Heart right ventricle (tissue), 16 donors: ENCODE results near the gene FKBP15. TPM values are rescaled to one million over a fixed set of nuclear protein-coding genes. Genes with fewer than 3 reads are reported as not detected.
"Not testable (repeated sequence)": the region's sequence is repeated elsewhere in the genome, so short reads cannot be mapped to it uniquely, and the experiment has no call there.

Experiments
- ATAC-seq, 8 donors: fragments of 200-7000 bp; cut with Tn5 transposase; one replicate each; pipeline ENCODE4 v1.9.1; 2020; ENCODE audit warnings: mild to moderate bottlenecking in 8 of 8, moderate library complexity in 8 of 8, moderate number of reproducible peaks in 1 of 8
- DNase-seq, 2 donors: peaks; one replicate each; pipeline ENCODE4 v3.0.0-alpha.2; 2020
- H3K27ac ChIP-seq, 10 donors: fragments of 200-600 bp; sonication (generic) in 2 of 10; one replicate each; pipeline versions ENCODE4 v1.5.0 to v1.8.0; 2020 to 2022; ENCODE audit warnings: mild to moderate bottlenecking in 3 of 10
- H3K27me3 ChIP-seq, 7 donors: fragments of 200-600 bp; one replicate each; pipeline ENCODE4 v1.8.0; 2021 to 2022; ENCODE audit warnings: mild to moderate bottlenecking in 2 of 7
- H3K36me3 ChIP-seq, 9 donors: fragments of 200-600 bp; sonication (generic) in 1 of 9; one replicate each; pipeline versions ENCODE4 v1.5.0 to v1.8.0; 2020 to 2022; ENCODE audit warnings: mild to moderate bottlenecking in 2 of 9
- H3K4me1 ChIP-seq, 9 donors: fragments of 200-600 bp; sonication (generic) in 1 of 9; one replicate each; pipeline versions ENCODE4 v1.5.0 to v1.8.0; 2020 to 2022; ENCODE audit warnings: mild to moderate bottlenecking in 4 of 9
- H3K4me3 ChIP-seq, 10 donors: fragments of 200-600 bp; sonication (generic) in 2 of 10; one replicate each; pipeline versions ENCODE4 v1.5.0 to v1.8.0; 2020 to 2022; ENCODE audit warnings: mild to moderate bottlenecking in 7 of 10, moderate library complexity in 2 of 10
- H3K9me3 ChIP-seq, 11 donors: fragments of 200-600 bp in 10 of 11; sonication (generic) in 2 of 11; one replicate each; pipeline versions ENCODE4 v1.5.0 to v1.8.0; 2013 to 2022; ENCODE audit warnings: mild to moderate bottlenecking in 2 of 11, control low read depth in 1 of 11, moderate library complexity in 1 of 11
- CTCF ChIP-seq, 9 donors: fragments of 200-600 bp; sonication (generic) in 2 of 9; IDR thresholded peaks; one replicate each; pipeline versions ENCODE4 v1.5.0 to v1.8.0; 2021 to 2022; ENCODE audit warnings: antibody characterized with exemption in 9 of 9, mild to moderate bottlenecking in 5 of 9, moderate library complexity in 1 of 9
- WGBS, 2 donors: extraction: QIAGEN DNeasy Blood & Tissue Kit; methylation state at CpG; one replicate each; pipeline ENCODE4 v1.1.7; 2013; ENCODE audit warnings: inconsistent platforms in 1 of 2; 5-methylcytosine and 5-hydroxymethylcytosine counted together
- intact Hi-C, 10 donors: fragments of 100-400 bp; cut with DNase I; formaldehyde crosslinking; loops; one replicate each; pipeline versions ENCODE4 v1.11.1 to v1.14.2; 2022
- polyA plus RNA-seq, 2 donors: library from polyadenylated mRNA; stranded (reverse); fragments of 200-250 nt; gene quantifications; one replicate each; pipeline ENCODE4 v1.2.3, GENCODE V29; 2013
- total RNA-seq, 10 donors: library from RNA; stranded (reverse); fragmentation: NEBNext Ultra II Directional in 3 of 10; extraction: Animal tissue kit (Norgen Biotek cat#: 25700) in 3 of 10; gene quantifications; one replicate each; pipeline versions ENCODE4 v1.2.1 to v1.2.4, GENCODE V29; 2021 to 2023
- donor health status: Arrhythmogenic right ventricular cardiomyopathy.
- donor health status: ischemic (EF 13 %, LVEDD 7.1; RV severe dilation, severe dysfunction).
- donor health status: healthy with polysubstance abuse.
- donor health status: DM: no; HTN: yes; CAD: no.
- donor health status: DM: no; HTN: no; CAD: no.
- donor health status: ischemic (EF 25% LVEDD 6.9; RV normal size, moderate dysfunction).
- donor health status: ischemic (EF 25% LVEDD 5.7; RV mildly dilated, moderate dysfunction).
- donor health status: healthy.
- donor health status: DM: yes; HTN: yes; CAD: no.
- donor health status: Ischemic cardiomyopathy.
- donor health status: ischemic (EF 35%, LVEDD 5.7; RV mildly dilated, moderate dysfunction).
- donor health status: nonischemic (EF 11% LVEDD 7.7; RV severe dilation, severe dysfunction).
- donor health status: DM: yes; HTN: yes; CAD: no.
- donor health status: PGD.
- donor health status: ischemic (EF 29% LVEDD 5.4; RV normal size, mild dysfunction).
- donor health status: nonischemic (EF 23%, LVEDD 6.1; RV moderate dilation, normal function).

Gene FKBP15
- total and polyA plus RNA-seq, 12 donors = 10.7 to 27.9 (median 19.8) TPM

DNA sequence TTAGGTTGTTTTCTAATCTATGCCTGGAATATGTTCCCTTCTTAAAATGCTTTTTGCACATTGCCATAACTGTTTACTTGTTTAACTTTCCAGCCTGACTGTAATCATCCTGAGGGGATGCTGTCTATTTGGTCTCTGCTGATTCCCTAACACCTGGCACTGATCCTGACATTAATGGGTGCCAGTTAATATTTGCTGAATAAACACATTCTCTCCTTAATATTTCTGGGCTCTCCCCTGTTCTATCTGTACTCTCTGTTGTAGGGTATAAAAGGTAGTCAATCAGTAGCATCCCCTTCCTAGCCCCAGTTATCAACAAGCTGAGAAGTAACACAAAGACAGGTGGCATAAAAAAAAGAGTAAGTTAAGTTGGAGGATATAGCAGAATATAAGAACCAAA, 91.6 kb downstream of the FKBP15 start:
- Histone ChIP-seq H3K27me3 (peaks cover 0 to 37% (median 13%) of the 10 kb centered on the region in 7 donors), H3K4me1 (peaks cover 0 to 20% (median 0%) of the 10 kb centered on the region in 9 donors), H3K36me3 (no peaks in the 10 kb centered on the region), H3K27ac (no peak overlapping the region), H3K9me3 (no peaks in the 10 kb centered on the region), H3K4me3 (no peak overlapping the region)
- DNase-seq (no peak), ATAC-seq (no peak)
- intact Hi-C loops = no loop called here
- no peak for TF ChIP-seq CTCF (IDR thresholded peaks at IDR 0.05)

DNA sequence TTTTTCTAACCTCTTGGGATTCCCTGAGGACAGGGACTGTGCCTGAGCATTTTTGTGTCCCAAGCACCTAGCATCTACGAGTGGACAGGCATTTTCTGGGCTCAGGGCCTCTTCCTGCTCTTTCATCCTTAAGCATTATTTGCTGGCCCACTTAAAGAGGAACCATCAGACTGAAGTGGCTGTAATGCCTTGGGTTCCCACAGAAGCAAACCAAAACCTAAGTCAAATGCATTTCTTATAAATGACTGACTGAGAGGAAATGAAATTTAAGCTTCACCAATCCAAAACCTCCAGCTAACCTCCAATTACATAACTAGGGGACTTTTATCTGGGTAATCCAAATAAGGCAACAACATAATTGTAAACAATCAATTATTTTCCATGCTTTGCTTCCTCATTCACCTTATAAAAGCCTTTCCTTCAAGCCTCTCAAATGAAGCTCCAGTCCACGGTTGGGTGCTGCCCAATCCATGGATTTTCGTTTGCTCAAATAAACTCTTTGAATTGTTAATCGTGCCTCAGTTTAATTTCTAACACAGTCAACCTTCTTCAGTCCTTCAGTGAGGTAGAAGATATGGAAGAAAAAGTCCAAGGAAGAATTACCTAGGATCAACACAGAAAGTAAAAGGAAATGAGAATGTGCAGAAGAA, 95.6 kb downstream of the FKBP15 start:
- intact Hi-C loops = no loop called here

DNA sequence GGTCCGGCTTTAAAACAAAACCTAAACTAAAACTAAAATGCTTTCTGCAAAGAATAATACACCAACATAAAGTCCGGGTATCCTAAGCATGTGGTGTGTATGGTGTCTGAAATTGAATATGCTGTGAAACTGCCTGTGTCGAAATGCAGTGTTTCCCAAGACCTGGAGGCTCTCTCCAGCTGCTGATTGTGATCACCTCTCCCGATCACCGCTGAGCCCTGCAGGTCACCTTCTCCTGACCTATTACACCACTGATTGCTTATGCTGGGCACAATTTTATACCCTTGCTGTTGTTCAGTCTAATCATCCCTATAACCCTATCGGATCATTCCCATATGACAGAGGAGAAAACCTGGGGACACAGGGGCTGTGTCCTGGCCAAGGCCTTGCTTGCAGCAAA, 102.2 kb downstream of the FKBP15 start:
- DNase-seq, ATAC-seq, intact Hi-C loops, H3K9me3 ChIP-seq, H3K27ac ChIP-seq, H3K36me3 ChIP-seq, H3K4me1 ChIP-seq, H3K27me3 ChIP-seq, H3K4me3 ChIP-seq: not testable (repeated sequence)
- WGBS, 2 donors = no CpG with 5 or more reads among the region's 6 CpGs

More for the DNA sequence above, 95.6 kb downstream of the FKBP15 start:
- no peak for ATAC-seq
- no peak for TF ChIP-seq CTCF (IDR thresholded peaks at IDR 0.05)
- WGBS, 2 donors = 76 to 80% methylated on average over 4 of the region's 4 CpGs
- peaks cover 0 to 9% (median 0%) of the 10 kb centered on the region in 9 donors for H3K4me1 ChIP-seq
- no peak for DNase-seq
- no peaks in the 10 kb centered on the region for H3K36me3 ChIP-seq
- no peaks in the 10 kb centered on the region for H3K9me3 ChIP-seq
- H3K27ac ChIP-seq = peak overlapping the region in 1 of 10 donors; percentile 58
- no peak overlapping the region for H3K4me3 ChIP-seq
- H3K27me3 ChIP-seq = peaks cover 0 to 37% (median 9%) of the 10 kb centered on the region in 7 donors

Other genes with a start within 250 kb of the FKBP15 start
- gene ZNF883, start 209.1 kb downstream of the FKBP15 start, total RNA-seq = 1 to 10 TPM; 2.9 to 9.7 (median 5.1) TPM
- 1 to 10 TPM in 1 of 2 donors, under 1 TPM in 1; 0.68 to 1.8 TPM for gene ZNF883, start 209.1 kb downstream of the FKBP15 start, polyA plus RNA-seq
- 1 to 10 TPM in 9 of 10 donors, under 1 TPM in 1; 0.67 to 2.3 (median 1.6) TPM for gene ZFP37, start 164.6 kb downstream of the FKBP15 start, total RNA-seq
- gene ZFP37, start 164.6 kb downstream of the FKBP15 start, polyA plus RNA-seq = under 1 TPM; 0.51 to 0.80 TPM
- 10 to 100 TPM in 5 of 10 donors, 1 to 10 TPM in 5; 6.8 to 19.3 (median 10.2) TPM for gene SLC31A2, start 70.3 kb downstream of the FKBP15 start, total RNA-seq
- 10 to 100 TPM in 1 of 2 donors, 1 to 10 TPM in 1; 9.1 to 10.3 TPM for gene SLC31A2, start 70.3 kb downstream of the FKBP15 start, polyA plus RNA-seq
- gene SLC31A1, start 267 bp upstream of the FKBP15 start, total RNA-seq = 10 to 100 TPM in 7 of 10 donors, 1 to 10 TPM in 3; 9.3 to 18.4 (median 10.9) TPM
- gene SLC31A1, start 267 bp upstream of the FKBP15 start, polyA plus RNA-seq = 10 to 100 TPM in 1 of 2 donors, 1 to 10 TPM in 1; 3.6 to 13.0 TPM
- gene CDC26, start 54.3 kb upstream of the FKBP15 start, total RNA-seq = 10 to 100 TPM; 26.7 to 39.7 (median 30.8) TPM
- 10 to 100 TPM; 24.6 to 48.8 TPM for gene CDC26, start 54.3 kb upstream of the FKBP15 start, polyA plus RNA-seq
- 10 to 100 TPM; 10.7 to 17.2 (median 13.3) TPM for gene PRPF4, start 54.4 kb upstream of the FKBP15 start, total RNA-seq
- gene PRPF4, start 54.4 kb upstream of the FKBP15 start, polyA plus RNA-seq = 10 to 100 TPM in 1 of 2 donors, 1 to 10 TPM in 1; 5.3 to 13.7 TPM
- under 1 TPM in 1 of 10 donors, not detected in 9; 0.53 TPM for gene RNF183, start 82.1 kb upstream of the FKBP15 start, total RNA-seq
- under 1 TPM in 1 of 2 donors, not detected in 1; 0.03 TPM for gene RNF183, start 82.1 kb upstream of the FKBP15 start, polyA plus RNA-seq
- 10 to 100 TPM; 13.6 to 29.0 (median 18.8) TPM for gene WDR31, start 119.0 kb upstream of the FKBP15 start, total RNA-seq
- gene WDR31, start 119.0 kb upstream of the FKBP15 start, polyA plus RNA-seq = 1 to 10 TPM; 3.4 to 7.9 TPM
- gene BSPRY, start 128.3 kb upstream of the FKBP15 start, total RNA-seq = 1 to 10 TPM in 8 of 10 donors, under 1 TPM in 2; 0.55 to 4.2 (median 1.6) TPM
- gene BSPRY, start 128.3 kb upstream of the FKBP15 start, polyA plus RNA-seq = 1 to 10 TPM in 1 of 2 donors, under 1 TPM in 1; 0.44 to 2.8 TPM
- gene HDHD3, start 155.7 kb upstream of the FKBP15 start, total RNA-seq = 10 to 100 TPM; 10.9 to 40.3 (median 17.2) TPM
- gene HDHD3, start 155.7 kb upstream of the FKBP15 start, polyA plus RNA-seq = 10 to 100 TPM; 20.0 to 42.5 TPM
- 100 to 1,000 TPM in 6 of 10 donors, 10 to 100 TPM in 4; 60.9 to 239 (median 103) TPM for gene ALAD, start 180.0 kb upstream of the FKBP15 start, total RNA-seq
- gene ALAD, start 180.0 kb upstream of the FKBP15 start, polyA plus RNA-seq = 10 to 100 TPM; 48.4 to 54.9 TPM
- 10 to 100 TPM; 19.0 to 26.9 (median 23.1) TPM for gene POLE3, start 189.4 kb upstream of the FKBP15 start, total RNA-seq
- gene POLE3, start 189.4 kb upstream of the FKBP15 start, polyA plus RNA-seq = 10 to 100 TPM; 14.2 to 45.0 TPM
- gene C9orf43, start 189.5 kb upstream of the FKBP15 start, total RNA-seq = 1 to 10 TPM in 1 of 10 donors, under 1 TPM in 7, not detected in 2; 0.17 to 1.1 (median 0.31) TPM
- gene C9orf43, start 189.5 kb upstream of the FKBP15 start, polyA plus RNA-seq = under 1 TPM; 0.06 to 0.29 TPM
- gene RGS3, start 242.4 kb upstream of the FKBP15 start, total RNA-seq = 100 to 1,000 TPM in 9 of 10 donors, 10 to 100 TPM in 1; 98.7 to 201 (median 140) TPM
- 100 to 1,000 TPM in 1 of 2 donors, 10 to 100 TPM in 1; 65.4 to 125 TPM for gene RGS3, start 242.4 kb upstream of the FKBP15 start, polyA plus RNA-seq